Measurements from ENCODE around the gene NUFIP1.
"Not testable (repeated sequence)": the region's sequence is repeated elsewhere in the genome, so short reads cannot be mapped to it uniquely, and the experiment has no call there.

NUFIP1 gene

GRCh38 chr13:44904967-44905366 lies 84.3 kb downstream of the NUFIP1 start:
- no peaks in the 10 kb centered on the region for H3K4me1 ChIP-seq (ENCODE audit: control insufficient read depth, low read depth, low read length)
- no peak overlapping the region for H2BK5ac ChIP-seq (ENCODE audit: low read length)
- H3K27ac ChIP-seq (ENCODE audit: low read depth, low read length), result no peak overlapping the region
- no peak overlapping the region for H4K5ac ChIP-seq (ENCODE audit: low read length)
- no peak for DNase-seq
- no peak overlapping the region for H3K4ac ChIP-seq (ENCODE audit: low read depth, low read length)
- H2AK5ac ChIP-seq (ENCODE audit: low read length), result no peak overlapping the region
- no peak overlapping the region for H3K56ac ChIP-seq (ENCODE audit: low read length)
- H3K4me2 ChIP-seq (ENCODE audit: low read length), result no peak overlapping the region
- no peak overlapping the region for H3K9ac ChIP-seq (ENCODE audit: low read length)
- no peak overlapping the region for H3K18ac ChIP-seq (ENCODE audit: low read length)
- H3K27me3 ChIP-seq (ENCODE audit: insufficient read depth, low read length, poor library complexity), result no peaks in the 10 kb centered on the region
- no peak overlapping the region for H4K8ac ChIP-seq (ENCODE audit: low read depth, low read length)
- H3K4me3 ChIP-seq (ENCODE audit: low read length), result no peak overlapping the region
- no peaks in the 10 kb centered on the region for H3K36me3 ChIP-seq (ENCODE audit: control insufficient read depth, insufficient read depth, low read length)
- no peak overlapping the region for H2BK15ac ChIP-seq (replicated peaks; ENCODE audit: low read depth)
- no peak overlapping the region for H3K23ac ChIP-seq (ENCODE audit: low read length)
- no peaks in the 10 kb centered on the region for H3K79me2 ChIP-seq (ENCODE audit: control insufficient read depth, insufficient read depth, low read length)
- WGBS (ENCODE audit: extremely low coverage, insufficient coverage, low lambda C conversion rate), result no CpG with 5 or more reads among the region's 5 CpGs
- H2BK120ac ChIP-seq (ENCODE audit: low read depth, low read length), result no peak overlapping the region
- H3K79me1 ChIP-seq (ENCODE audit: low read length), result no peaks in the 10 kb centered on the region

DNA sequence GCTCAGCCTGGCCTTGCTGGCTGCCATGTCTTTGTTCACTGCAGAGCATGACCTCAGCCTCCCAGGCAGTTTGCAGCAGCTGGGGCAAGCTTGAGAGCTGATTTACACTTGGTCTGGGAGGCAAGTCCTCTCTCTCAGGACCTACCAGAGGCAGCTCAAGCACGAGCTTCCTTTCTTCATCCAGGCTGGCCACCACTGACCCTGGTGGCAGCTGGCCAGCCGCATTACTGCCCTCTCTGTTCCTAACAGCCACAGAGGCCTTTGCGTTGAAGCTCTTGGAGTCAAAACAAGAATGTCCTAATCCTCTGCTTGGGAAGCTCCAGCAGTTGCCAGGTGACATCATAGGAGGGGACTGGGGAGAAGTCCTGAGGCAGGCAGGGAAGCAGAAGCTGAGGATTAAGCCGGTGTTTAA lies 85.7 kb downstream of the NUFIP1 start:
- WGBS (ENCODE audit: extremely low coverage, insufficient coverage, low lambda C conversion rate), result no CpG with 5 or more reads among the region's 4 CpGs
- H3K4me3 ChIP-seq (ENCODE audit: low read length), result no peak overlapping the region
- H3K36me3 ChIP-seq (ENCODE audit: control insufficient read depth, insufficient read depth, low read length), result no peaks in the 10 kb centered on the region
- H4K8ac ChIP-seq (ENCODE audit: low read depth, low read length), result no peak overlapping the region
- H3K4me1 ChIP-seq (ENCODE audit: control insufficient read depth, low read depth, low read length), result no peaks in the 10 kb centered on the region
- H3K9ac ChIP-seq (ENCODE audit: low read length), result no peak overlapping the region
- no peak overlapping the region for H2BK120ac ChIP-seq (ENCODE audit: low read depth, low read length)
- no peak overlapping the region for H2AK5ac ChIP-seq (ENCODE audit: low read length)
- no peak overlapping the region for H2BK15ac ChIP-seq (replicated peaks; ENCODE audit: low read depth)
- no peaks in the 10 kb centered on the region for H3K79me2 ChIP-seq (ENCODE audit: control insufficient read depth, insufficient read depth, low read length)
- no peak overlapping the region for H3K23ac ChIP-seq (ENCODE audit: low read length)
- H2BK5ac ChIP-seq (ENCODE audit: low read length), result no peak overlapping the region
- no peak overlapping the region for H4K5ac ChIP-seq (ENCODE audit: low read length)
- H3K4ac ChIP-seq (ENCODE audit: low read depth, low read length), result no peak overlapping the region
- no peak overlapping the region for H3K56ac ChIP-seq (ENCODE audit: low read length)
- DNase-seq, result peak; percentile 54
- no peak overlapping the region for H3K18ac ChIP-seq (ENCODE audit: low read length)
- H3K27me3 ChIP-seq (ENCODE audit: insufficient read depth, low read length, poor library complexity), result no peaks in the 10 kb centered on the region
- no peak overlapping the region for H3K4me2 ChIP-seq (ENCODE audit: low read length)
- no peaks in the 10 kb centered on the region for H3K79me1 ChIP-seq (ENCODE audit: low read length)
- H3K27ac ChIP-seq (ENCODE audit: low read depth, low read length), result no peak overlapping the region

DNA sequence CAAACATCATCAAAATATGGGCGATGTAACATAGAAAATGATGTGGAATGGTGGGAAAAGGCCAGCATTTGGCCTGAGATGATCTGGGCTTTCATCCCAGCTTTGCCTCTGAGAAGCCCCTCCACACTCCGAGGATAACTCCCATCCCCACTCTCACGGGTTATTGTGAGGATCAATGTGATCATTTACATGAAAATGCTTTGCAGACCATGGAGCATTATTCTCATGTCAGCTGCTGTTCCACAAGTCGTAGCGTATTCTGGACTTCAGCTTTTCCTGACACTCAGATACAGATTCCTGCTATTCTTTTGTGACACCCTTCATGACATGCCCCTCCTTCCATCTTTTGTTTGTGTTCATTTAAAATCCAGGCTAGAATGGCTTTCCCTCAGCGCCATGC lies 86.5 kb downstream of the NUFIP1 start:
- H4K8ac ChIP-seq (ENCODE audit: low read depth, low read length), result no peak overlapping the region
- no peak overlapping the region for H3K9ac ChIP-seq (ENCODE audit: low read length)
- no peaks in the 10 kb centered on the region for H3K79me1 ChIP-seq (ENCODE audit: low read length)
- H3K27ac ChIP-seq (ENCODE audit: low read depth, low read length), result no peak overlapping the region
- H3K4me1 ChIP-seq (ENCODE audit: control insufficient read depth, low read depth, low read length), result no peaks in the 10 kb centered on the region
- no peak for DNase-seq
- H3K36me3 ChIP-seq (ENCODE audit: control insufficient read depth, insufficient read depth, low read length), result no peaks in the 10 kb centered on the region
- H3K4me2 ChIP-seq (ENCODE audit: low read length), result no peak overlapping the region
- WGBS (ENCODE audit: extremely low coverage, insufficient coverage, low lambda C conversion rate), result no CpG with 5 or more reads among the region's 6 CpGs
- H3K27me3 ChIP-seq (ENCODE audit: insufficient read depth, low read length, poor library complexity), result no peaks in the 10 kb centered on the region
- no peak overlapping the region for H2BK5ac ChIP-seq (ENCODE audit: low read length)
- H2BK15ac ChIP-seq (replicated peaks; ENCODE audit: low read depth), result no peak overlapping the region
- H3K18ac ChIP-seq (ENCODE audit: low read length), result no peak overlapping the region
- no peak overlapping the region for H2AK5ac ChIP-seq (ENCODE audit: low read length)
- H3K56ac ChIP-seq (ENCODE audit: low read length), result no peak overlapping the region
- H3K23ac ChIP-seq (ENCODE audit: low read length), result no peak overlapping the region
- no peak overlapping the region for H3K4me3 ChIP-seq (ENCODE audit: low read length)
- H3K79me2 ChIP-seq (ENCODE audit: control insufficient read depth, insufficient read depth, low read length), result no peaks in the 10 kb centered on the region
- no peak overlapping the region for H4K5ac ChIP-seq (ENCODE audit: low read length)
- no peak overlapping the region for H3K4ac ChIP-seq (ENCODE audit: low read depth, low read length)
- no peak overlapping the region for H2BK120ac ChIP-seq (ENCODE audit: low read depth, low read length)

- H3K9ac ChIP-seq (ENCODE audit: low read length), result no peak overlapping the region
- H3K56ac ChIP-seq (ENCODE audit: low read length), result no peak overlapping the region
- DNase-seq, result no peak
- no peaks in the 10 kb centered on the region for H3K79me2 ChIP-seq (ENCODE audit: control insufficient read depth, insufficient read depth, low read length)
- H3K27ac ChIP-seq (ENCODE audit: low read depth, low read length), result no peak overlapping the region
- H3K23ac ChIP-seq (ENCODE audit: low read length), result no peak overlapping the region
- no peak overlapping the region for H3K4me2 ChIP-seq (ENCODE audit: low read length)
- H3K18ac ChIP-seq (ENCODE audit: low read length), result no peak overlapping the region
- no peak overlapping the region for H2BK5ac ChIP-seq (ENCODE audit: low read length)
- WGBS (ENCODE audit: extremely low coverage, insufficient coverage, low lambda C conversion rate), result no CpG with 5 or more reads among the region's 2 CpGs
- no peak overlapping the region for H3K4ac ChIP-seq (ENCODE audit: low read depth, low read length)
- no peak overlapping the region for H2BK120ac ChIP-seq (ENCODE audit: low read depth, low read length)
- H3K4me1 ChIP-seq (ENCODE audit: control insufficient read depth, low read depth, low read length), result no peaks in the 10 kb centered on the region
- no peak overlapping the region for H4K5ac ChIP-seq (ENCODE audit: low read length)
- no peak overlapping the region for H4K8ac ChIP-seq (ENCODE audit: low read depth, low read length)
- no peaks in the 10 kb centered on the region for H3K79me1 ChIP-seq (ENCODE audit: low read length)
- no peak overlapping the region for H2AK5ac ChIP-seq (ENCODE audit: low read length)
- no peaks in the 10 kb centered on the region for H3K36me3 ChIP-seq (ENCODE audit: control insufficient read depth, insufficient read depth, low read length)
- no peaks in the 10 kb centered on the region for H3K27me3 ChIP-seq (ENCODE audit: insufficient read depth, low read length, poor library complexity)
- H3K4me3 ChIP-seq (ENCODE audit: low read length), result no peak overlapping the region
- no peak overlapping the region for H2BK15ac ChIP-seq (replicated peaks; ENCODE audit: low read depth)
Observed at GRCh38 chr13:44899967-44900366, 89.3 kb downstream of the NUFIP1 start.

DNA sequence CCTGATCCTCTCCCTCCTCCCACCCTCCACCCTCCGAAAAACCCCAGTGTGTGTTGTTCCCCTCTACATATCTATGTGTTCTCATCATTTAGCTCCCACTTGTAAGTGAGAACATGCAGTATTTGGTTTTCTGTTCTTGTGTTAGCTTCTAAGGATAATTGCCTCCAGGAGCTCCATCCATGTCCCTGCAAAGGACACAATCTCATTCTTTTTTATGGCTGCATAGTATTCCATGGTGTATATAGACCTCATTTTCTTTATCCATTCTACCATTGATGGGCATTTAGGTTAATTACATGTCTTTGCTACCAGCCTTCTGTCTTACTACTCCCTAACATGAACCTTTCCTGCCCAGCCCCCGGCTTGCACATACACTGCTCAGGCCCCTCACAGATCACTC lies 91.0 kb downstream of the NUFIP1 start:
- not testable (repeated sequence) for DNase-seq; H3K4me1 ChIP-seq (ENCODE audit: control insufficient read depth, low read depth, low read length); H4K8ac ChIP-seq (ENCODE audit: low read depth, low read length); H3K27ac ChIP-seq (ENCODE audit: low read depth, low read length); H2BK5ac ChIP-seq (ENCODE audit: low read length); H3K79me2 ChIP-seq (ENCODE audit: control insufficient read depth, insufficient read depth, low read length); H2BK120ac ChIP-seq (ENCODE audit: low read depth, low read length); H3K4ac ChIP-seq (ENCODE audit: low read depth, low read length); H2BK15ac ChIP-seq (replicated peaks; ENCODE audit: low read depth); H3K36me3 ChIP-seq (ENCODE audit: control insufficient read depth, insufficient read depth, low read length); H3K79me1 ChIP-seq (ENCODE audit: low read length); H3K27me3 ChIP-seq (ENCODE audit: insufficient read depth, low read length, poor library complexity); H3K4me2 ChIP-seq (ENCODE audit: low read length); H3K9ac ChIP-seq (ENCODE audit: low read length); H3K18ac ChIP-seq (ENCODE audit: low read length); H4K5ac ChIP-seq (ENCODE audit: low read length); H3K23ac ChIP-seq (ENCODE audit: low read length); H3K56ac ChIP-seq (ENCODE audit: low read length); H3K4me3 ChIP-seq (ENCODE audit: low read length); H2AK5ac ChIP-seq (ENCODE audit: low read length)
- no CpG with 5 or more reads among the region's 2 CpGs for WGBS (ENCODE audit: extremely low coverage, insufficient coverage, low lambda C conversion rate)

DNA sequence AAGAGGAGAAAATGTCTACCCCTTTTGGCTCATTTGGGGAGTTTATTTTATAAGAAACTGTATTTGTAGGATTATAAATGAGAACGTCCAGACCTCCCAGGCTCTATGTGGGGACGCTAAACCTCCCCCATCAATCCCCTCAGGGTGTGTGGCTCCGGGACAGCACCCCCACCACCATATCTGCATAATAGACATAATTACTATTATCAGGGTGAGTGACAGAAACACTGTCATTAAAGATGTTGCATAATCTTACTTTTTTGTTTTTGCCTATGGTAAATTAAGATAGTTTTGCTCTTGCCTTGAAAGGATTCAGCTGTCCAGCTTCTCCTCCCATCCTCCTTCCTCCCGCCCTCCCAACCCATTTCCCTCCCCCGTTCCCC lies 93.3 kb downstream of the NUFIP1 start:
- Histone ChIP-seq H3K4me2 (ENCODE audit: low read length) (no peak overlapping the region), H3K27me3 (ENCODE audit: insufficient read depth, low read length, poor library complexity) (no peaks in the 10 kb centered on the region), H3K18ac (ENCODE audit: low read length) (no peak overlapping the region), H2BK5ac (ENCODE audit: low read length) (no peak overlapping the region), H3K9ac (ENCODE audit: low read length) (no peak overlapping the region), H4K5ac (ENCODE audit: low read length) (no peak overlapping the region), H3K4me3 (ENCODE audit: low read length) (no peak overlapping the region), H3K23ac (ENCODE audit: low read length) (no peak overlapping the region), H3K4me1 (ENCODE audit: control insufficient read depth, low read depth, low read length) (no peaks in the 10 kb centered on the region), H4K8ac (ENCODE audit: low read depth, low read length) (no peak overlapping the region), H3K79me1 (ENCODE audit: low read length) (no peaks in the 10 kb centered on the region), H3K56ac (ENCODE audit: low read length) (no peak overlapping the region), H3K27ac (ENCODE audit: low read depth, low read length) (no peak overlapping the region), H2BK15ac (replicated peaks; ENCODE audit: low read depth) (no peak overlapping the region), H2AK5ac (ENCODE audit: low read length) (no peak overlapping the region), H3K79me2 (ENCODE audit: control insufficient read depth, insufficient read depth, low read length) (no peaks in the 10 kb centered on the region), H3K36me3 (ENCODE audit: control insufficient read depth, insufficient read depth, low read length) (no peaks in the 10 kb centered on the region), H3K4ac (ENCODE audit: low read depth, low read length) (no peak overlapping the region), H2BK120ac (ENCODE audit: low read depth, low read length) (no peak overlapping the region)
- 100% methylated on average over 2 of the region's 5 CpGs for WGBS (ENCODE audit: extremely low coverage, insufficient coverage, low lambda C conversion rate)
- DNase-seq, result no peak

Data from mesendoderm (in vitro differentiated cells).